Astrocyte of the cerebellum (primary cell): ENCODE data around the gene MESP1.
"Not testable (repeated sequence)": the region's sequence is repeated elsewhere in the genome, so short reads cannot be mapped to it uniquely, and the experiment has no call there.

Experiments
- DNase-seq: peaks from one replicate; pipeline ENCODE4 v3.0.0-alpha.2; 2011; ENCODE audit warnings: low read depth
- H3K4me3 ChIP-seq: 2 replicates; pipeline ENCODE4 v1.5.1; 2011; ENCODE audit warnings: mild to moderate bottlenecking, low read depth, low read length, moderate library complexity
- in situ Hi-C: cut with HindIII; loops from 2 replicates; pipeline ENCODE4 v1.10.0; 2017; ENCODE audit warnings: low sequenced_read_pairs
- TF ChIP-seq, protein P1 (sequence below): IDR thresholded peaks from 2 replicates; pipeline ENCODE4 v1.5.1; 2012; ENCODE audit warnings: low read length, low read depth, moderate library complexity, mild to moderate bottlenecking; ENCODE audit errors: missing control alignments

Gene MESP1

DNA sequence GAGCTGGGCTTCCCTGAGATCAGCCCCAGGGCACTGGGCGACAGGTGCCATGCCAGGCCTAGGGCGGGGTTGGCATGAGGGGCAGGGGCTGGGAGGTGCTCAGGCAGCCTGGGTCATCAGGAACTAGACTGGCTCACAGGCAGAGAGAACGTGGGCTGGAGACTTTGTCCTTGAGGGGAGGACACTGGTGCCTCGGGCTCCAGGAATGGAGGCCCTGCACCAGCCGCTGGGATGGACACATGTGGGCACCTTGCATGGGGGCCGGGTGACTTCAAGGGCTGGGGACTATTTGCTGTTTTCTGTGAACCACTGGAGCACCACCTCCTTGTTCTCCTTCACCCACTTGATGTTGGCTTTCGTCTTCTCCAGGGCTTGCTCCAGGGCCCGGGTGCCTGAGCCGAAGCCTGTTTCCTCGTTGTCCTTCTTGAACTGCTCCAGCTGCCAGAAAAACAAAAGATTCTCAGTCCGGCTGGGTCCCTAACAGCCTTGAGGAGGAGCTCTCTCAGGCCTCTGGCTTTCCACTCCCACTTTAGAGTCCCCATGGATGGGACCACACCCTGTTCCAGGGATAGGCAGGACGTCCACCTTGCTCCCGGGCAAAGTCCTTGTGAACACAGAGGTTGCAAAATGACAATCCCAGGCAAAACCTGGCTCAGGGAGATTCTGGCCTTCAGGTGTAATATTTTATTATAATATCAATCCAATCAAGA is 34.2 kb upstream of the MESP1 start:
- no peak overlapping the region for H3K4me3 ChIP-seq
- in situ Hi-C loops = no loop called here
- no peak for DNase-seq
- TF ChIP-seq, protein P1, sequence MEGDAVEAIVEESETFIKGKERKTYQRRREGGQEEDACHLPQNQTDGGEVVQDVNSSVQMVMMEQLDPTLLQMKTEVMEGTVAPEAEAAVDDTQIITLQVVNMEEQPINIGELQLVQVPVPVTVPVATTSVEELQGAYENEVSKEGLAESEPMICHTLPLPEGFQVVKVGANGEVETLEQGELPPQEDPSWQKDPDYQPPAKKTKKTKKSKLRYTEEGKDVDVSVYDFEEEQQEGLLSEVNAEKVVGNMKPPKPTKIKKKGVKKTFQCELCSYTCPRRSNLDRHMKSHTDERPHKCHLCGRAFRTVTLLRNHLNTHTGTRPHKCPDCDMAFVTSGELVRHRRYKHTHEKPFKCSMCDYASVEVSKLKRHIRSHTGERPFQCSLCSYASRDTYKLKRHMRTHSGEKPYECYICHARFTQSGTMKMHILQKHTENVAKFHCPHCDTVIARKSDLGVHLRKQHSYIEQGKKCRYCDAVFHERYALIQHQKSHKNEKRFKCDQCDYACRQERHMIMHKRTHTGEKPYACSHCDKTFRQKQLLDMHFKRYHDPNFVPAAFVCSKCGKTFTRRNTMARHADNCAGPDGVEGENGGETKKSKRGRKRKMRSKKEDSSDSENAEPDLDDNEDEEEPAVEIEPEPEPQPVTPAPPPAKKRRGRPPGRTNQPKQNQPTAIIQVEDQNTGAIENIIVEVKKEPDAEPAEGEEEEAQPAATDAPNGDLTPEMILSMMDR = no peak

DNA sequence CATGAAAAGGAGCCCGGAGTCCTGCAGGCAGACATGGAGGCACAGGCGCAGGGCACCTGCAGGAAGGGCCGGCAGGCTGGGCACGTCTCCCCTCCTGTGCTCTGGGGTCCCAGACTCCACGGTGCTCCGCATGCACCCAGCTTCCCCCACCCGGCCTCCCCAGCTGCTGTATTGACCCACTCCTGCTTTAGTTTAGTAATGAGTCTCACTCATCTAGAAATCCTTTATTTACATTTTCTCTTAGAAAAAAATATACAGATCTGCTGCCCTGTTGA is 33.6 kb upstream of the MESP1 start:
- TF ChIP-seq, protein P1 = no peak
- no peak for DNase-seq

DNA sequence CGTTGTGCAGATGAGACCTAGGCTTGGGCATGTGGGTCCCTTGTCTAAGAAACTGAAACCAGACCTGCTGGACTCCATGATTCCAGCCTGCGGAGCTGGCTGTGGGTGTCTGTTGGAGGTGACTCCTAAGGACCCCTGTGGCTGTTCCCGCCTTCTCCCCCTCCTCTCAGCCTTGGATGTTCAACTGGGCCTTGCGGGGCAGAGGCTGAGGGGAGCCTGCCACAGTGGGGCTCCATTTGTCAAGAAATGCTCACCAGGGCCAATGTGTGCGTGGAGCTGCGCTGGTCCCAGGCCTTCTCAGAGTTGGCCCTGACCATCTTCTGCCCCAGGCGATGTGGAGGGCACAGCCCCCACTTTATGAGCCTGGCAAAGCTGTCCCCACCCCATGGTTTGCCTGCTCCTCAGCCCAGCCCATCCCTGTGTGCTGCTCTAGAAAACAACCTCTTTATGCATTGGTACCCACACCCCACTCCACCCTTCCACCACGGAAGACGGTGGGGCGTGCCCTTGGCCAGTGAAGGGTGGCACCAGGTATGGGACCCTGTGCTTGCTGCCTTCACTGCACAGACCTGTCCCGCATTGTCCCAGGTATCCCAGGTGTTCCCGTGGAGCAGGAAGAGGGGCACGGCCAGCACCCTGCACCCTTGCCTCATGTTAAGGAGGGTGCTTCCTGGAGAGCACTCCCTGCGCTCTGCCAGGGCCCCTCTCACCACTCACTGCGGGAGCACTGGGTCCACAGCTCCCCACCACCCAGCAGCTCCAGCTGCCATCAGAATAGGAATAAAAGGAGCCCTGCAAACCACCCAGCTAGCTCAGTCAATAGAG is 33.0 kb upstream of the MESP1 start:
- no peak overlapping the region for H3K4me3 ChIP-seq
- DNase-seq = no peak
- TF ChIP-seq, protein P1 = no peak
- in situ Hi-C loops = no loop called here

More for the DNA sequence above, 33.6 kb upstream of the MESP1 start:
- H3K4me3 ChIP-seq = no peak overlapping the region
- in situ Hi-C loops = no loop called here

DNA sequence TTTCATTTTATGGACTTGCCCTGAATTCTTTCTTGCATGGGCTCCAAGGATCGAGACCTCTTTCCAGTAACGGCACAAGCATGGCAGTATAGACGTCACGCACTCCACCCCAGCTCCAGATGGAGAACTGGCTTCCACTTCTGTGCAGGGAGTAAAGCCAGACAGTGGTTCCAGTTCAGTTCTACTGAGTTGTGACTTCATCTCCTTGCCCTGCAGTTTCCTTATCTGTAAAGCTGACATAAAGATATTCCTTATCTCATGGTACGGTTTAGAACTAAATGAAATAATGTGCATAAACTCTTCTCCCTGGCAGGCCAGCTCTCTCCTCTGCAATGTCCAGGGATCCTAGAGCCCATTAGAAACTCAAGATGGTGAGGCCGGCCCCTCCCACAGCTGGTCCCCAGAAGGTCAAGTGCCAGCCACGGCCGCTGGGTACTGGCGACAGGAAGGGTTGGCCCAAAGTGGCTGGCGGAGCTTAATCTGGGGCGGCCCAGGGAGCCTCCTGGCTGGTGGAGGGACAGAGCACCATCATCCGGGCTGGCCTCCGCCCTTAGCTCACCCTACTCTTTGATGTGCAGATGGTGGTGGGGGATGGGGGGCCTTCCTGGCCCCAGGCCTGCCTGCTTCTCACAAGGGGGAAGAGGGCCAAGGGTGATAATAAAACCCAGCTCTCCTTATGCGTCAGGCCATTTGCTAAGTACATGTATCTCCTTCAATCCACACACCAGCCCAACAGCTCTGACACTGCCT is 32.2 kb upstream of the MESP1 start:
- in situ Hi-C loops = no loop called here
- H3K4me3 ChIP-seq = no peak overlapping the region
- TF ChIP-seq, protein P1 = no peak
- no peak for DNase-seq

DNA sequence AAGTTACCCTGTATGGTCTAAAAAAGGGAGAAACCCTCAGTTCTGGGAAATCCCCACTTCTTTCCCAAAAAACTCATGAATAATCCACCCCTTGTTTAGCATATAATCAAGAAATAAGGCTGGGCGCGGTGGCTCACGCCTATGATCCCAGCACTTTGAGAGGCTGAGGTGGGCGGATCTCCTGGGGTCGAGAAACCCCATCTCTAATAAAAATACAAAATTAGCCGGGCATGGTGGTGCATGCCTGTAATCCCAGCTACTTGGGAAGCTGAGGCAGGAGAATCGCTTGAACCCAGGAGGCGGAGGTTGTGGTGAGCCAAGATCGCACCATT is 31.5 kb upstream of the MESP1 start:
- in situ Hi-C loops = not testable (repeated sequence)

DNA sequence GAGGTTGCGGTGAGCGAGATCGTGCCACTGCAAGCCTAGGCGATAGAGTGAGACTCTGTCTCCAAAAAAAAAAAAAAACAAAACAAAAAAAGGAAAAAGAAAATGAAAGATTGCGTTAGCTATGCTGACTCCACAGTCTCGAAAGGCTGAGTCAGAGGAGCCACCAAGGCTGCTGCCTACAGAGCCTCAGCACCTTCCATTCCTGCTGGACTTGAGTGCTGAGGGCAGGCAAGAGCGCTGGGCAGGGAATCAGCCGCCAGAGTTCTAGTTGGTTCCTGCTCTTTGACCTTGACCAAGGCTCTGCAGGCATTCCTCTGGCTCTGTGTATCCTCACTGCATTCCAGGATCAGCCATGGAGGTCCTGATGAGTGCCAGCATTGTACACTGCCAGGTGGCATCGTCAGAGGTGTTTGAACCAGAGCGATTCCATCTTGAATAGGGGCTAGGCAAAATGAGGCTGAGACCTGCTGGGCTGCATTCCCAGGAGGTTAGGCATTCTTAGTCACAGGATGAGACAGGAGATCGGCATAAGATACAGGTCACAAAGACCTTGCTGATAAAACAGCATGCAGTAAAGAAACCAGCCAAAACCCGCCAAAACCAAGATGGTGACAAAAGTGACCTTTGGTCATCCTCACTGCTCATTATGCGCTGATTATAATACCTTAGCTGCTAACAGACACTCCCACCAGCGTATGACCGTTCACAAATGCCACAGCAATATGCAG is 31.0 kb upstream of the MESP1 start:
- peak; percentile 18 for DNase-seq
- TF ChIP-seq, protein P1 = no peak
- in situ Hi-C loops = no loop called here
- no peak overlapping the region for H3K4me3 ChIP-seq

More for the DNA sequence above, 31.5 kb upstream of the MESP1 start:
- DNase-seq, H3K4me3 ChIP-seq: not testable (repeated sequence)
